Kidney epithelial cell (primary cell): ENCODE data around the gene CHST9. TPM values are rescaled to one million over a fixed set of nuclear protein-coding genes. Genes with fewer than 3 reads are reported as not detected.
A peak's percentile ranks its signal among the peaks of the same experiment; 100 is the strongest.

Experiments
- DNase-seq: peaks from one replicate; pipeline ENCODE4 v3.0.0-alpha.2; 2010; ENCODE audit warnings: low read depth
- H3K27me3 ChIP-seq: 2 replicates; pipeline ENCODE4 v1.6.0; 2011; ENCODE audit warnings: low read length; ENCODE audit not compliant: control insufficient read depth, insufficient read depth
- H3K36me3 ChIP-seq: 2 replicates; pipeline ENCODE4 v1.5.1; 2011; ENCODE audit warnings: low read length; ENCODE audit not compliant: control insufficient read depth, insufficient read depth
- H3K4me3 ChIP-seq: 2 replicates; pipeline ENCODE4 v1.5.1; 2011; ENCODE audit warnings: low read depth, mild to moderate bottlenecking, control low read depth, low read length
- CTCF ChIP-seq: IDR thresholded peaks from 2 replicates; pipeline ENCODE4 v1.5.1; 2011; ENCODE audit warnings: mild to moderate bottlenecking, moderate library complexity, low read length, control low read depth, inconsistent platforms; ENCODE audit not compliant: insufficient read depth, poor library complexity, severe bottlenecking
- total RNA-seq: library from RNA; depleted of rRNA; stranded (reverse); fragments of >200 nt; gene quantifications from 2 replicates; pipeline ENCODE4 v1.2.3, GENCODE V29; 2015

CHST9 gene
- total RNA-seq, 1 donor from 2014 or later = 0.08 TPM

GRCh38 chr18:27202741-27203140, 17.6 kb upstream of the CHST9 start:
- DNase-seq = no peak
- Histone ChIP-seq H3K36me3 (no peaks in the 10 kb centered on the region), H3K4me3 (no peak overlapping the region), H3K27me3 (no peaks in the 10 kb centered on the region)
- no peak for TF ChIP-seq CTCF

GRCh38 chr18:27198036-27198435, 12.9 kb upstream of the CHST9 start:
- TF ChIP-seq CTCF = no peak
- H3K36me3 ChIP-seq = no peaks in the 10 kb centered on the region
- H3K27me3 ChIP-seq = no peaks in the 10 kb centered on the region
- no peak for DNase-seq
- no peak overlapping the region for H3K4me3 ChIP-seq

- no peak for TF ChIP-seq CTCF
- no peaks in the 10 kb centered on the region for H3K27me3 ChIP-seq
These were observed 3.2 kb upstream of the CHST9 start for GRCh38 chr18:27188309-27188708.

DNA sequence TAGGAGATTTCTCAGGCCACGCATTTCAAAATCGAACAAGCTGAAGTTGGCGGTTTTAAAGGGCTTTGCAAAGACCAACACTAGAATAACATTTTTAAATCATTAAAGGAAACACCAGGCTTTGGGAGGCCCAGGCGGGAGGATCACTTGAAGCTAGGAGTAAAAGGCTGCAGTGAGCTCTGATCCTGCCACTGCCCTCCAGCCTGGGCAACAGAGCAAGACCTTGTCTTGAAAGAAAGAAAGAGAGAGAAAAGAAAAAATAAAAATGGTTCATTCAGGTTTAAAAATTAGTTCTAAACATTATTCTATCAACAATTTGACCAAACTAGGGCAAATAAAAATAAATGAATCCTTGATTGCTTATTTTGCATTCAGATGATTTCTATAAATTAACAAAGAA, 789 bp upstream of the CHST9 start:
- Histone ChIP-seq H3K4me3 (no peak overlapping the region), H3K36me3 (no peaks in the 10 kb centered on the region), H3K27me3 (no peaks in the 10 kb centered on the region)
- no peak for TF ChIP-seq CTCF
- no peak for DNase-seq

More at GRCh38 chr18:27188309-27188708, 3.2 kb upstream of the CHST9 start:
- Histone ChIP-seq H3K36me3 (no peaks in the 10 kb centered on the region), H3K4me3 (no peak overlapping the region)
- no peak for DNase-seq

DNA sequence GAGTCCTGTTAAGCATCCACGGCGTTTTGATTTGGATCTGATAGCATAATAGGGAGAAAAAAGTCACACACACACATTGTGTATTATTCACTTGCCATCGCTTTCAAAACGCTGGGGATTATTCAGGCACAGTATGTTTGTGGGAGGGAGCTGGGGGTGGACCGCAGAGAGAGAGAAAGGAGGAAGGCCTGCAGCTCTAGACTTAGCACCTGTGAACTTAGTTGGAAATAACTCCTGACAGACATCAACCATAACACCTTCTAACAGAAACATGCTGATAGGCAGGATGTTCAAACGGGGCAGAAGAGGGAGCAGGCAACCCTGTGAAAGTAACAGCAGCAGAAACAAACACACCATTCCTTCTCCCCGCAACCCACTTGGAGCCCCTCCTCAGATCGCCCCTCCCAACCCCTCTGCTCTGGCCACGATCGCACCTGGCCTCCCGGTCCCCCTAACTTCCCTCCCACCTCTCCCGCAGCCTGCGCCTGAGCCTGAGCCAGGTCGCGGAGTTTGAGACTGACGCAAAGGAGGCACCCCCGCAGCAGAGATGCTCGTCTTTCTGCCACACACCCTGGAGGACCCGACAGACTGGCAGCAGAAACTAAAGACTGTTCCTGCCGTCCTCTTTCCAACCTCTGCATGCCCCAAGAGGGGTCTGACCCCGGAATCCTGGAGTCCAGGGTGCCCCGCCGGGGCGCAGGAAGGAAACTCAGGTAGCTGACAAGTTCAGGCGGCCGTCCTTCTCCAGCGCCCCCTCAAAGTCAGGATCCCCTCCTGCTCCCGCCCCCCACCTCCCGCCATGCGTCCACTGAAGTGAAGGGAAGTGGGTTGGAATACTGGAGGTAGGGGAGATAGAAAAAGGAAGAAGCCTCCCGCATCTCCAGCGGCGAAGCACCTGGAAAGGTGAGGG, 738 bp downstream of the CHST9 start:
- Histone ChIP-seq H3K4me3 (peak overlapping the region; percentile 46), H3K36me3 (no peaks in the 10 kb centered on the region), H3K27me3 (no peaks in the 10 kb centered on the region)
- no peak for TF ChIP-seq CTCF
- DNase-seq = no peak
